ENCODE measurements around the gene KIF24. TPM values are rescaled to one million over a fixed set of nuclear protein-coding genes. Genes with fewer than 3 reads are reported as not detected.
A peak's percentile ranks its signal among the peaks of the same experiment; 100 is the strongest.
"Not testable (repeated sequence)": the region's sequence is repeated elsewhere in the genome, so short reads cannot be mapped to it uniquely, and the experiment has no call there.

Gene KIF24
- total RNA-seq, 1 donor from 2014 or later, result 2.5 TPM

- peak; percentile 51 for DNase-seq (ENCODE audit: low read depth, low spot score)
These were observed 34.7 kb upstream of the KIF24 start for GRCh38 chr9:34363619-34364351.

GRCh38 chr9:34362614-34363214 is 33.6 kb upstream of the KIF24 start:
- DNase-seq (ENCODE audit: low read depth, low spot score), result no peak

- not testable (repeated sequence) for DNase-seq (ENCODE audit: low read depth, low spot score)
These were observed 23.9 kb upstream of the KIF24 start for GRCh38 chr9:34352957-34353356.

- not testable (repeated sequence) for DNase-seq (ENCODE audit: low read depth, low spot score)
These were observed 23.1 kb upstream of the KIF24 start for GRCh38 chr9:34352122-34352652.

GRCh38 chr9:34349324-34349723 is 20.3 kb upstream of the KIF24 start:
- DNase-seq (ENCODE audit: low read depth, low spot score), result no peak

- no peak for DNase-seq (ENCODE audit: low read depth, low spot score)
These were observed 18.7 kb upstream of the KIF24 start for GRCh38 chr9:34347800-34348158.

- no peak for DNase-seq (ENCODE audit: low read depth, low spot score)
These were observed 18.1 kb upstream of the KIF24 start for GRCh38 chr9:34346873-34347799.

GRCh38 chr9:34343605-34344004 is 14.5 kb upstream of the KIF24 start:
- DNase-seq (ENCODE audit: low read depth, low spot score), result no peak

GRCh38 chr9:34343090-34343489 is 14.0 kb upstream of the KIF24 start:
- DNase-seq (ENCODE audit: low read depth, low spot score), result no peak

GRCh38 chr9:34341659-34342295 is 12.7 kb upstream of the KIF24 start:
- DNase-seq (ENCODE audit: low read depth, low spot score), result no peak

GRCh38 chr9:34338665-34339385 is 9.8 kb upstream of the KIF24 start:
- DNase-seq (ENCODE audit: low read depth, low spot score), result no peak

GRCh38 chr9:34338079-34338478 is 9.0 kb upstream of the KIF24 start:
- not testable (repeated sequence) for DNase-seq (ENCODE audit: low read depth, low spot score)

- DNase-seq (ENCODE audit: low read depth, low spot score), result no peak
These were observed 8.3 kb upstream of the KIF24 start for GRCh38 chr9:34337403-34337802.

- DNase-seq (ENCODE audit: low read depth, low spot score), result no peak
These were observed 6.3 kb upstream of the KIF24 start for GRCh38 chr9:34335376-34335775.

GRCh38 chr9:34334916-34335315 is 5.8 kb upstream of the KIF24 start:
- no peak for DNase-seq (ENCODE audit: low read depth, low spot score)

GRCh38 chr9:34334337-34334824 is 5.3 kb upstream of the KIF24 start:
- no peak for DNase-seq (ENCODE audit: low read depth, low spot score)

GRCh38 chr9:34333836-34334235 is 4.8 kb upstream of the KIF24 start:
- no peak for DNase-seq (ENCODE audit: low read depth, low spot score)

GRCh38 chr9:34332076-34332964 is 3.3 kb upstream of the KIF24 start:
- DNase-seq (ENCODE audit: low read depth, low spot score), result peak; percentile 15

GRCh38 chr9:34331196-34331595 is 2.1 kb upstream of the KIF24 start:
- DNase-seq (ENCODE audit: low read depth, low spot score), result no peak
